A673 (cell line): ENCODE results near the gene NOS1AP. TPM values are rescaled to one million over a fixed set of nuclear protein-coding genes. Genes with fewer than 3 reads are reported as not detected.

Source experiments
- BruUV-seq: library from RNA; stranded (reverse); fragments of 400-500 nt; replicated peaks from 2 replicates; lab custom pipeline; 2021; lab: Mats Ljungman, UMichigan
- CTCF ChIA-PET: fragments of 300-600 bp; sonication (Branson Sonifier 250); formaldehyde crosslinking; loops from one replicate; lab custom pipeline; 2022; ENCODE audit warnings: antibody characterized with exemption; lab: Charles Lee
- POLR2A ChIA-PET: fragments of 300-600 bp; sonication (Branson Sonifier 250); formaldehyde crosslinking; loops from one replicate; lab custom pipeline; 2022; ENCODE audit warnings: antibody characterized with exemption; ENCODE audit not compliant: low non-redundant PET; lab: Charles Lee
- DNase-seq: peaks from one replicate; pipeline ENCODE4 v3.0.0-alpha.2; 2015; ENCODE audit warnings: low spot score
- H3K27ac ChIP-seq: fragments of 200-600 bp; sonication (generic); 2 replicates; pipeline ENCODE4 v1.5.1; 2016; ENCODE audit warnings: mixed run types, low read depth, mild to moderate bottlenecking, mixed read lengths, antibody characterized with exemption, low read length; ENCODE audit not compliant: poor library complexity, severe bottlenecking
- H3K27me3 ChIP-seq: fragments of 200-600 bp; sonication (generic); replicated peaks from 2 replicates; pipeline ENCODE4 v1.6.1; 2017; ENCODE audit warnings: mixed run types, low read depth, mild to moderate bottlenecking, mixed read lengths, antibody characterized with exemption, low read length; ENCODE audit not compliant: insufficient read depth, poor library complexity
- H3K36me3 ChIP-seq: fragments of 200-600 bp; sonication (generic); 2 replicates; pipeline ENCODE4 v1.6.1; 2016; ENCODE audit warnings: mixed run types, mild to moderate bottlenecking, mixed read lengths, antibody characterized with exemption, low read length; ENCODE audit not compliant: insufficient read depth, poor library complexity, severe bottlenecking
- H3K4me1 ChIP-seq: fragments of 200-600 bp; sonication (generic); 2 replicates; pipeline ENCODE4 v1.6.1; 2017; ENCODE audit warnings: mixed run types, mild to moderate bottlenecking, mixed read lengths, antibody characterized with exemption, low read length; ENCODE audit not compliant: insufficient read depth, poor library complexity, severe bottlenecking
- H3K4me3 ChIP-seq: fragments of 200-600 bp; sonication (generic); 2 replicates; pipeline ENCODE4 v1.5.1; 2016; ENCODE audit warnings: low read depth, mixed run types, mild to moderate bottlenecking, mixed read lengths, low read length; ENCODE audit not compliant: poor library complexity, severe bottlenecking
- H3K9me3 ChIP-seq: fragments of 200-600 bp; sonication (generic); 2 replicates; pipeline ENCODE4 v1.6.1; 2016; ENCODE audit warnings: mixed run types, low read depth, mild to moderate bottlenecking, mixed read lengths, antibody characterized with exemption, low read length; ENCODE audit not compliant: poor library complexity, severe bottlenecking
- EZH2 ChIP-seq: fragments of 200-600 bp; sonication (generic); IDR thresholded peaks from 2 replicates; pipeline ENCODE4 v1.6.1; 2017; ENCODE audit warnings: borderline replicate concordance, low read depth, mild to moderate bottlenecking, mixed read lengths, antibody characterized with exemption, low read length; ENCODE audit not compliant: poor library complexity, severe bottlenecking
- intact Hi-C: fragments of 100-400 bp; cut with micrococcal nuclease; formaldehyde crosslinking; loops from one replicate; pipeline ENCODE4 v1.10.0; 2022; ENCODE audit not compliant: unreplicated experiment
- total RNA-seq: library from RNA; stranded (reverse); gene quantifications from 2 replicates; pipeline ENCODE4 v1.2.3, GENCODE V29; 2021
- TF ChIP-seq, protein P1 (sequence below): fragments of 300-800, 200-600 bp; sonication (generic); conservative IDR thresholded peaks from 2 replicates; pipeline ENCODE4 v1.5.1; 2017; ENCODE audit warnings: low read depth, mild to moderate bottlenecking, antibody characterized with exemption, low read length, moderate library complexity, mixed read lengths

The NOS1AP gene
- total RNA-seq, 1 experiment from 2014 or later, result 28.0 TPM

DNA sequence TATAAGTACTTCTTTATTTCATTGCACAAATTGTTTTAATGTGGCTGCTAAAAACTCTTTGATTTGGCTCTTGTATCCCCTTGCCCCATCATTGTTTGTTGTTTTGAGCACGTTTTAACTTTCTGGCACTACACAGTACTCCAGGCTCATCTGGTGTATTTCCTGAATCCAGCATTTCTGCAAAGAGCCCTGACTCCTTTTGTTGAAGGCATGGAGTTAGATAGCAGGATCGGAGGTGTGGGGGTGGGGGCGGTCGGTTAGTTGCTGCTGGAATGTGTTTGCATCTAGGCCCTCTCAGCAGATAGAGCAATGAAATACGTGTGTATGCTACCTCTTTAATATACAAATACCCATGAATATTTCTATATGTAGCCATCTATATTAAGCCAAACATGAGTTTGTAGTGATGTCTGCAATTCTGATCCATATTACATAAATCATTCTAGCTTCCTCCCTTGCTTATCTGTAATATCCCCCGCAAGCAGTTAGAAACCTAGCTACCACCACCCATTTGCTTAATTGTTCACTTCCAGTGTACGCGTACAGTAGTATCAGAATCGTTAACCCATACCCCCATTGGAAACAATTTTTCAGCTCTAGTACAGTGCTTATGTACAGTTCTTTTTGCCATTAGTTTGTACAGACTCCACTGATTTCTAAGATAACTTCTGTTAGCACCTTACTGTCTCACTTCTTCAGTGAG is 106.0 kb downstream of the NOS1AP start:
- no peak for TF ChIP-seq EZH2
- TF ChIP-seq, protein P1, sequence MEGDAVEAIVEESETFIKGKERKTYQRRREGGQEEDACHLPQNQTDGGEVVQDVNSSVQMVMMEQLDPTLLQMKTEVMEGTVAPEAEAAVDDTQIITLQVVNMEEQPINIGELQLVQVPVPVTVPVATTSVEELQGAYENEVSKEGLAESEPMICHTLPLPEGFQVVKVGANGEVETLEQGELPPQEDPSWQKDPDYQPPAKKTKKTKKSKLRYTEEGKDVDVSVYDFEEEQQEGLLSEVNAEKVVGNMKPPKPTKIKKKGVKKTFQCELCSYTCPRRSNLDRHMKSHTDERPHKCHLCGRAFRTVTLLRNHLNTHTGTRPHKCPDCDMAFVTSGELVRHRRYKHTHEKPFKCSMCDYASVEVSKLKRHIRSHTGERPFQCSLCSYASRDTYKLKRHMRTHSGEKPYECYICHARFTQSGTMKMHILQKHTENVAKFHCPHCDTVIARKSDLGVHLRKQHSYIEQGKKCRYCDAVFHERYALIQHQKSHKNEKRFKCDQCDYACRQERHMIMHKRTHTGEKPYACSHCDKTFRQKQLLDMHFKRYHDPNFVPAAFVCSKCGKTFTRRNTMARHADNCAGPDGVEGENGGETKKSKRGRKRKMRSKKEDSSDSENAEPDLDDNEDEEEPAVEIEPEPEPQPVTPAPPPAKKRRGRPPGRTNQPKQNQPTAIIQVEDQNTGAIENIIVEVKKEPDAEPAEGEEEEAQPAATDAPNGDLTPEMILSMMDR, result no peak
- peak; percentile 46 for DNase-seq
- POLR2A ChIA-PET, result no interaction called here
- Histone ChIP-seq H3K9me3 (no peaks in the 10 kb centered on the region), H3K4me1 (peaks cover 34% of the 10 kb centered on the region), H3K4me3 (no peak overlapping the region), H3K27ac (peak overlapping the region; percentile 41), H3K27me3 (no peaks in the 10 kb centered on the region), H3K36me3 (no peaks in the 10 kb centered on the region)
- BruUV-seq, result no TSS peak
- CTCF ChIA-PET, result no interaction called here
- intact Hi-C loops, result no loop called here

DNA sequence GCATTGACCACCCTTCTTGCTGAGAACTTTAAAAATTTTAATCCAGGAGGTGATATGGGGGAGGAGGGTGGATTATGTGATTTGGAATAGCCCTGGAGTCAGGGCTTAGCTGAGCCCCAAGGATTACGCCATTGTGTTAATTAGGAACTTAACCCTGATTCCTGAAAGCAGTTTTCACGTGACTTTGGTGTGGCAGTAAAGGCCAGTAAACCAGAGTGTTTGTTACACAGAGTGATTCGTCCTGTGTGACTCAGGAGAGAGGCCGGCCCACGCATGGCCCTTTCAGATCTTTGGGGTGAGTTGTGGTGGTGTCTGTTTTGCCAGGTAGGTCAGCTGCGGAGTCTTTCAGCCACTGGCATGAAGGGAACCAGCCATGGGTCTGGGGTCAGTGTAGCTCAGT is 107.6 kb downstream of the NOS1AP start:
- ChIA-PET CTCF (no interaction called here), POLR2A (no interaction called here)
- Histone ChIP-seq H3K36me3 (no peaks in the 10 kb centered on the region), H3K9me3 (no peaks in the 10 kb centered on the region), H3K4me1 (peaks cover 30% of the 10 kb centered on the region), H3K27me3 (no peaks in the 10 kb centered on the region), H3K4me3 (no peak overlapping the region), H3K27ac (no peak overlapping the region)
- intact Hi-C loops, result no loop called here
- BruUV-seq, result no TSS peak
- TF ChIP-seq, protein P1, result no peak
- no peak for DNase-seq

DNA sequence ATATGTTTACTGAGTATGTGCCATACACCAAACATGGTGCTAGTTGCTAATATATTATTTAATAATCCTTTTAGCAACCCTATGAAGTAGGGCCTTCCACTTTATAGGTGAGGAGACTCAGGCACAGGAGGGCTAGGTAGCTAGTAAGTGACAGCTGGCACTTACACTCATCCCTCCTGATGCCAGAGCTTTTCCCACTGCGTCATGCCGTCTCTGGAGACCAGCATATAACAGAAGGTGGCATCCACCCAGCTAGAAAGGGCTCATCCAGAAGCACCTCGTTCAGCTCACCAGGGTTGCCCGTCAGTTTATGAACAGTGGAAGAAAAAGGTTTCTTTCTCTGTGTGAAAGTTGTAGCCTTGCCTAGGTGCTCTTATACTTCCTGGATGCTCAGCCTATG is 108.9 kb downstream of the NOS1AP start:
- Histone ChIP-seq H3K36me3 (no peaks in the 10 kb centered on the region), H3K9me3 (no peaks in the 10 kb centered on the region), H3K27me3 (no peaks in the 10 kb centered on the region), H3K4me3 (no peak overlapping the region), H3K4me1 (peaks cover 30% of the 10 kb centered on the region), H3K27ac (no peak overlapping the region)
- ChIA-PET CTCF (no interaction called here), POLR2A (no interaction called here)
- no peak for DNase-seq
- TF ChIP-seq EZH2, result no peak
- TF ChIP-seq, protein P1, result no peak
- intact Hi-C loops, result no loop called here
- BruUV-seq, result no TSS peak
